ENCODE results near the gene HTD2.
A peak's percentile ranks its signal among the peaks of the same experiment; 100 is the strongest.
"Not testable (repeated sequence)": the region's sequence is repeated elsewhere in the genome, so short reads cannot be mapped to it uniquely, and the experiment has no call there.

The HTD2 gene
- total RNA-seq = 0.56 reads per million

- DNase-seq = peak; percentile 99
These were observed at the start of gene HTD2, which contains the start of gene RPP14 for GRCh38 chr3:58305882-58306711. HTD2 (plus strand) TSS chr3:58306520; CDS start chr3:58317614, 11,094 bp downstream. RPP14 (plus strand) TSS chr3:58306245; CDS start chr3:58310330, 4,085 bp downstream.

- no peak for DNase-seq
These were observed 47.8 kb upstream of the HTD2 start for GRCh38 chr3:58258392-58259055.

GRCh38 chr3:58260261-58260731, 46.0 kb upstream of the HTD2 start:
- no peak for DNase-seq

GRCh38 chr3:58260733-58261132, 45.6 kb upstream of the HTD2 start:
- DNase-seq = no peak

GRCh38 chr3:58261954-58262666, 44.2 kb upstream of the HTD2 start:
- DNase-seq = no peak

GRCh38 chr3:58266577-58266976, 39.7 kb upstream of the HTD2 start:
- DNase-seq = no peak

GRCh38 chr3:58267543-58267942, 38.8 kb upstream of the HTD2 start:
- not testable (repeated sequence) for DNase-seq

- DNase-seq = no peak
These were observed 37.0 kb upstream of the HTD2 start for GRCh38 chr3:58269356-58269755.

GRCh38 chr3:58270485-58270884, 35.8 kb upstream of the HTD2 start:
- no peak for DNase-seq

- DNase-seq = no peak
These were observed 34.3 kb upstream of the HTD2 start for GRCh38 chr3:58271901-58272501.

GRCh38 chr3:58272891-58273290, 33.4 kb upstream of the HTD2 start:
- DNase-seq = no peak

- DNase-seq = not testable (repeated sequence)
These were observed 33.0 kb upstream of the HTD2 start for GRCh38 chr3:58273362-58273761.

- DNase-seq = no peak
These were observed 32.2 kb upstream of the HTD2 start for GRCh38 chr3:58274027-58274614.

- no peak for DNase-seq
These were observed 25.3 kb upstream of the HTD2 start for GRCh38 chr3:58281069-58281468.

- no peak for DNase-seq
These were observed 21.0 kb upstream of the HTD2 start for GRCh38 chr3:58285334-58285733.

GRCh38 chr3:58287354-58287753, 19.0 kb upstream of the HTD2 start:
- DNase-seq = no peak

GRCh38 chr3:58288011-58288728, 18.1 kb upstream of the HTD2 start:
- DNase-seq = no peak

- DNase-seq = not testable (repeated sequence)
These were observed 17.2 kb upstream of the HTD2 start for GRCh38 chr3:58288964-58289613.

- not testable (repeated sequence) for DNase-seq
These were observed 15.9 kb upstream of the HTD2 start for GRCh38 chr3:58290446-58290845.

GRCh38 chr3:58291671-58292338, 14.5 kb upstream of the HTD2 start:
- DNase-seq = no peak

- DNase-seq = no peak
These were observed 13.5 kb upstream of the HTD2 start for GRCh38 chr3:58292866-58293265.
